ENCODE results near the gene RAD9A.

Gene RAD9A

GRCh38 chr11:67391304-67392182 is at the start of gene RAD9A:
TSS of gene RAD9A (plus strand) at chr11:67391986. CDS start at chr11:67392045, 59 bp downstream.
- peak within 1 kb of the TSS; percentile 92 for H3K4me3 ChIP-seq (replicated peaks; ENCODE audit: low read depth, low read length)
- TF ChIP-seq, protein P1, sequence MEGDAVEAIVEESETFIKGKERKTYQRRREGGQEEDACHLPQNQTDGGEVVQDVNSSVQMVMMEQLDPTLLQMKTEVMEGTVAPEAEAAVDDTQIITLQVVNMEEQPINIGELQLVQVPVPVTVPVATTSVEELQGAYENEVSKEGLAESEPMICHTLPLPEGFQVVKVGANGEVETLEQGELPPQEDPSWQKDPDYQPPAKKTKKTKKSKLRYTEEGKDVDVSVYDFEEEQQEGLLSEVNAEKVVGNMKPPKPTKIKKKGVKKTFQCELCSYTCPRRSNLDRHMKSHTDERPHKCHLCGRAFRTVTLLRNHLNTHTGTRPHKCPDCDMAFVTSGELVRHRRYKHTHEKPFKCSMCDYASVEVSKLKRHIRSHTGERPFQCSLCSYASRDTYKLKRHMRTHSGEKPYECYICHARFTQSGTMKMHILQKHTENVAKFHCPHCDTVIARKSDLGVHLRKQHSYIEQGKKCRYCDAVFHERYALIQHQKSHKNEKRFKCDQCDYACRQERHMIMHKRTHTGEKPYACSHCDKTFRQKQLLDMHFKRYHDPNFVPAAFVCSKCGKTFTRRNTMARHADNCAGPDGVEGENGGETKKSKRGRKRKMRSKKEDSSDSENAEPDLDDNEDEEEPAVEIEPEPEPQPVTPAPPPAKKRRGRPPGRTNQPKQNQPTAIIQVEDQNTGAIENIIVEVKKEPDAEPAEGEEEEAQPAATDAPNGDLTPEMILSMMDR (IDR thresholded peaks at IDR 0.05; ENCODE audit: low read length, missing control alignments) = no peak
- DNase-seq (ENCODE audit: low read depth) = peak; percentile 94

- DNase-seq (ENCODE audit: low read depth) = no peak
- no peak overlapping the region for H3K4me3 ChIP-seq (replicated peaks; ENCODE audit: low read depth, low read length)
- TF ChIP-seq, protein P1 (IDR thresholded peaks at IDR 0.05; ENCODE audit: low read length, missing control alignments) = no peak
Measured at GRCh38 chr11:67344264-67344663, 47.5 kb upstream of the RAD9A start.

DNA sequence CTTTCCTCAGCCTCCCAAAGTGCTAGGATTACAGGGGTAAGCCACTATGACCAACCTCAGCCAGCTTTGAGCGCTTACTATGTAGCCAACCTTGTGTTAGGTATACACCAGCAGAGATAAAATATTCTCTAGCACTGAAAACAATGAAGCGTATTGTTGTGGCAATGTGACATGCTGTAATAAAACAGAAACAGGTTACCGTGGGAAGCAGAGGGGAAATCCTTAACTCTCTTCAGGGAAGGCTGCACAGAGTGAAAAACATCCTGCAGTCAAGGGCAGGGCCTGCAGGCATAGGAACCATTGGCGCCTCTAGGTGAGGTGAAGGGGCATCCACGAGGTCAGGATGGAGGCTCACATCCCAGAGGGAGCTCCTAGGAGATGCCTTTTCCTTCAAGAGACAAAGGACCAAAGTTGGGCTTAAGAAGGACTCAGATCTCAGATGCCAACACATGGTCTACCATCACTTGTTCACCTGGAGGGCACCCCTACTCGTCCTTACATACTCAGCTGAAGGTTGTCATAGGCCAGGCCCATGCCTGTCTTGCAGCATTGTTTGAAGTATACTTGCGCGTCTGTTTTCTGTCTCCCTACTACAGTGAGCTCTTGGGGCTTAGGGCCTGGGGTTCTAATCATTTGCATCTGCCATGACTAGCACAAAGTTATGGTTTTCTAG is 46.4 kb upstream of the RAD9A start:
- no peak for DNase-seq (ENCODE audit: low read depth)
- TF ChIP-seq, protein P1 (IDR thresholded peaks at IDR 0.05; ENCODE audit: low read length, missing control alignments) = no peak
- no peak overlapping the region for H3K4me3 ChIP-seq (replicated peaks; ENCODE audit: low read depth, low read length)

DNA sequence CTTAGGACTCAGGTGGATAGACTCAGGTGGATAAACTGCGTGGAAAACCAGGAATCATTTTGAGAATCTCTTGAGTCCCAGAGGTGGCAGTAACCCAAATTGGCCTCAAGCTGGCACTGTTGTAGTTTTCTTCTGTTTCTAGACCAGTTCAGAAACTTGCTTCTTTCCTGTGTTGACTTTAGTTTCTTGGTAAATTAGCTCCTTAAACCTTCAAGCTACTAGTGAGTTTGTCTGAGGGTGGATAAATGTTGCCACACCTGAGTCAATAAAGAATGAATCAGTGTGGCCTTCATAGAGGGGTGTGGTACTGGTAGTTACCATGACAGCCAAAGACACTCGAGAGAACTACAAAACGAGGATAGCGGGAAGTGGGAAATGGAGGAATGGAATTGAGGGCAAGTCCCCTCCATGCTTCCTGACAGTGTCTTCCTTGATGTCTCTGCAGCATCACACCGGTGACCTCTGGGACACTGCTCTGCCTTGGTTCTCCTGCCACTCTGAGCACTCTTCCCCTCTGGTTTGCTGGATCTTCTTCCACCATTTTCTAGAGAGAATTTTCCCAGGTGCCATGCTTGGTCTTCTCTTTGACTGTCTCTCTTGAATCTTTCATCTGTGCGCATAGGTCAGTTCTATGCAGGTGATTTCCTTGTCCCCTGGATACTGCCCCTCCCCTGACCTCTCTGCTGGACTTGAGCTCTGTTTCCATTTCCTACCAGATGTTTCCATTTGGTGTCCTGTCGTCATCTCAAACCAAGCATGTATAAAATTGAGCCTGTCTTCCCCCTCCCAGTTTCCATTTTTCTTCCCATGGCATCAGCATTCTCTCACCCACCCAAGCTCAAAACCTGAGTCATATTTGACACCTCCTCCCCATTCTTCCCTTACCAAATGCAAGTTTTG is 45.6 kb upstream of the RAD9A start:
- TF ChIP-seq, protein P1 (IDR thresholded peaks at IDR 0.05; ENCODE audit: low read length, missing control alignments) = peak; percentile 94
- DNase-seq (ENCODE audit: low read depth) = peak; percentile 82

DNA sequence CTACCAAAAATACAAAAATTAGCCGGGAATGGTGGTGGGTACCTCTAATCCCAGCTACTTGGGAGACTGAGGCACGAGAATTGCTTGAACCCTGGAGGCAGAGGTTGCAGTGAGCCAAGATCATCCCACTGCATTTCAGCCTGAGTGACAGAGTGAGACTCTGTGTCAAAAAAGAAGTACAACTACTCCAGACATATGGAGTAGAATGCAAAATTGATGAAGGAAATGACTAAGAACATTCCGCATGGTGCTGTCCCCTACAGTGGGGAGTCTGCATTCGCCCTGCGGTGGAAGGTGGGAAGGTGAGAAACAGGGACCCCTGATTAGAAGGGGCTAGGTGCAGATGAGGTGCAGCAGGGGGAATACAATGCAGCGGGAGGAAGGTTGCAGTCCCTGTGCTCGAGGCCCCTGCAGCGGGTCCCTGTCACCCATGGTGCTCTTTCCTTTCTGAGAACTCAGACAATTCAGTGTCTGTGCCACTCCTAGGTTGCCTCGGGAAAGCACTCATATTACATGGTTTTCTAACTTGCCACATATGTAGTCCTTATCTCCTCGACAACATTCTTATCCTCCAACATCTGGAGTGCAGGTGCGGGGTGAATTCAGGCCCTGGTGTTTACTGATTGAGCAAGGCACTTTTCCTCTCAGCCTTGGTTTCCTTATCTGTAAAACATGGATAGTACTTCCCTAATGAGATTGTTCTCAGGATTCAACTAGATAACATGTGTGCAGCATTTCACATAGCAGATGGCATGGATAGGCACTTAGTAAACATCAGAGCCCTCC is 43.6 kb upstream of the RAD9A start:
- no peak overlapping the region for H3K4me3 ChIP-seq (replicated peaks; ENCODE audit: low read depth, low read length)
- DNase-seq (ENCODE audit: low read depth) = no peak
- TF ChIP-seq, protein P1 (IDR thresholded peaks at IDR 0.05; ENCODE audit: low read length, missing control alignments) = no peak

More for the DNA sequence above, 45.6 kb upstream of the RAD9A start:
- no peak overlapping the region for H3K4me3 ChIP-seq (replicated peaks; ENCODE audit: low read depth, low read length)

DNA sequence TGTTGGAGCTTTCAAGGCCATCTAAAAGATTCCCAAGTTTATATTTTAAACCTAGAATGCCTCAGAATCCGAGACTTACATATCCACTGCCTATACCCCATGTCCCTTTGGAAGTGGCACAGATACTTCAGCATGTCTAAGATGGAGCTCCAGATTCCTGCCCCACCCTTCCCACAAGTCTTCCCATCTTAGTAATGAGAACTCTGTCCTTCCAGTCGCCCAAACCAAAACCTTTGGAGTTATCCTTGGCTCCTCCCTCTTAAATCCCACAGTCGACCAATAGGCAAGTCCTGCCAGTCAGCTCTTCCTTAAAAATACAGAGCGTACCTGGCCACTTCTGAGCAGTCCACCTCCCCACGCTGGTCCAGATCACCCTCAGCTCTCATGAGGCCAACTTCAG is 42.8 kb upstream of the RAD9A start:
- DNase-seq (ENCODE audit: low read depth) = no peak
- TF ChIP-seq, protein P1 (IDR thresholded peaks at IDR 0.05; ENCODE audit: low read length, missing control alignments) = no peak
- H3K4me3 ChIP-seq (replicated peaks; ENCODE audit: low read depth, low read length) = no peak overlapping the region

Measured in fibroblast of pulmonary artery (primary cell).